ENCODE results near the gene ZNF771.
"Not testable (repeated sequence)": the region's sequence is repeated elsewhere in the genome, so short reads cannot be mapped to it uniquely, and the experiment has no call there.

The ZNF771 gene

GRCh38 chr16:30438835-30439234, 31.4 kb downstream of the ZNF771 start:
- no peak for DNase-seq

- no peak for DNase-seq
These were observed 32.4 kb downstream of the ZNF771 start for GRCh38 chr16:30439720-30440348.

- no peak for DNase-seq
These were observed 36.2 kb downstream of the ZNF771 start for GRCh38 chr16:30443631-30444030.

GRCh38 chr16:30444231-30445148, 37.1 kb downstream of the ZNF771 start:
- no peak for DNase-seq

- no peak for DNase-seq
These were observed 37.7 kb downstream of the ZNF771 start for GRCh38 chr16:30445149-30445407.

- peak; percentile 82 for DNase-seq
These were observed 38.2 kb downstream of the ZNF771 start, which contains the start of gene SEPHS2 for GRCh38 chr16:30445408-30446202. Gene SEPHS2 (minus strand): TSS chr16:30445874. CDS start chr16:30445727, 147 bp downstream.

- DNase-seq, result no peak
These were observed 38.8 kb downstream of the ZNF771 start for GRCh38 chr16:30446203-30446595.

GRCh38 chr16:30447512-30448226, 40.3 kb downstream of the ZNF771 start:
- DNase-seq, result no peak

- DNase-seq, result no peak
These were observed 41.7 kb downstream of the ZNF771 start for GRCh38 chr16:30449116-30449435.

- DNase-seq, result not testable (repeated sequence)
These were observed 45.5 kb downstream of the ZNF771 start for GRCh38 chr16:30452709-30453580.

GRCh38 chr16:30456302-30456701, 48.9 kb downstream of the ZNF771 start:
- no peak for DNase-seq

GRCh38 chr16:30457256-30457655, 49.9 kb downstream of the ZNF771 start:
- DNase-seq, result no peak

- DNase-seq, result no peak
These were observed 50.5 kb downstream of the ZNF771 start for GRCh38 chr16:30457743-30458560.

GRCh38 chr16:30458561-30459394, 51.4 kb downstream of the ZNF771 start:
- no peak for DNase-seq

- DNase-seq, result no peak
These were observed 52.0 kb downstream of the ZNF771 start for GRCh38 chr16:30459456-30459855.

- not testable (repeated sequence) for DNase-seq
These were observed 54.0 kb downstream of the ZNF771 start for GRCh38 chr16:30461426-30461825.

GRCh38 chr16:30464078-30464477, 56.7 kb downstream of the ZNF771 start:
- DNase-seq, result no peak
